K562 (cell line): ENCODE results near the gene ASPRV1.

Experiments
- EP300 ChIP-seq: IDR thresholded peaks from 2 replicates; pipeline ENCODE4 v1.6.1; 2012; ENCODE audit warnings: low read length, improper control_type of control experiment
- MAX ChIP-seq: sonication (generic); formaldehyde crosslinking; IDR thresholded peaks from 2 replicates; pipeline ENCODE4 v1.9.0; 2022; ENCODE audit warnings: mild to moderate bottlenecking, missing genetic modification reagents
- ZNF12 ChIP-seq: sonication (generic); formaldehyde crosslinking; IDR thresholded peaks from 2 replicates; pipeline ENCODE4 v1.4.0; 2020; ENCODE audit warnings: mild to moderate bottlenecking, missing genetic modification reagents

DNA sequence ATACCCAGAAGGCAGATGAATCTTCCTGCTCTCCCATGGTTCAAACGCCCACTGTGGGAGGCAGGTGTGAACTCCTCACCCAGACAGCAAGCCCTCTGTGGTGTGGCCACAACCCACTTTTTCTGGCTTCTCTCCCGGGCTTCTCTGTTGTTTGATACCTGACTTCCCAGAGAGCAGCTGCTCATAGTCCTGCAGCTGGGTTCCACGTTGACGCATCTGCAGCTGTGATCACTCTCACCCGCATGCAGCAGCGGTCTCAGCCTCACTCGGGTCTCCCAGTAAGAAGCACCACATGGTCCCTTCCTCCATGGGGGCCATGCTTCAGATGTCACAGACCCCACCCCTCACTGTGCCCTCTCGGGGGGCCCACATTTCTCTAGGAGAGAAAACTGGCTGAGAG, 3.5 kb downstream of the ASPRV1 start:
- TF ChIP-seq MAX (CRISPR knock-in tag) (no peak), ZNF12 (CRISPR knock-in tag) (no peak), EP300 (no peak)
